ENCODE results near the gene SLC25A26.
A peak's percentile ranks its signal among the peaks of the same experiment; 100 is the strongest.

SLC25A26 gene

GRCh38 chr3:66399529-66400232 is 178.9 kb downstream of the SLC25A26 start:
- DNase-seq, result no peak

- DNase-seq, result no peak
These were observed 179.8 kb downstream of the SLC25A26 start for GRCh38 chr3:66400411-66401156.

- DNase-seq, result no peak
These were observed 180.4 kb downstream of the SLC25A26 start for GRCh38 chr3:66401157-66401550.

- DNase-seq, result no peak
These were observed 181.1 kb downstream of the SLC25A26 start for GRCh38 chr3:66401675-66402491.

- DNase-seq, result no peak
These were observed 181.9 kb downstream of the SLC25A26 start for GRCh38 chr3:66402596-66403290.

GRCh38 chr3:66403323-66403990 is 182.7 kb downstream of the SLC25A26 start:
- no peak for DNase-seq

GRCh38 chr3:66404197-66404596 is 183.4 kb downstream of the SLC25A26 start:
- no peak for DNase-seq

GRCh38 chr3:66404903-66405700 is 184.3 kb downstream of the SLC25A26 start:
- DNase-seq, result no peak

- DNase-seq, result peak; percentile 65
These were observed 184.9 kb downstream of the SLC25A26 start for GRCh38 chr3:66405701-66406091.

GRCh38 chr3:66406163-66406562 is 185.4 kb downstream of the SLC25A26 start:
- no peak for DNase-seq

GRCh38 chr3:66406831-66407610 is 186.2 kb downstream of the SLC25A26 start:
- DNase-seq, result no peak

GRCh38 chr3:66407611-66408218 is 186.9 kb downstream of the SLC25A26 start:
- DNase-seq, result peak; percentile 52

- DNase-seq, result no peak
These were observed 189.3 kb downstream of the SLC25A26 start for GRCh38 chr3:66409771-66410754.

GRCh38 chr3:66410976-66411375 is 190.2 kb downstream of the SLC25A26 start:
- no peak for DNase-seq

GRCh38 chr3:66411474-66411873 is 190.7 kb downstream of the SLC25A26 start:
- no peak for DNase-seq

- DNase-seq, result peak; percentile 43
These were observed 191.4 kb downstream of the SLC25A26 start for GRCh38 chr3:66411961-66412887.

GRCh38 chr3:66413151-66413751 is 192.4 kb downstream of the SLC25A26 start:
- peak; percentile 97 for DNase-seq
